Breast epithelium (tissue), 3 donors: Measurements from ENCODE around the gene MCRIP2.

Experiments used
- POLR2AphosphoS5 ChIP-seq, 3 donors: sonication (generic); formaldehyde crosslinking; IDR thresholded peaks; one replicate each; pipeline ENCODE4 v1.6.1; 2017; ENCODE audit warnings: antibody characterized with exemption in 3 of 3
- TF ChIP-seq, protein P1 (sequence below), 3 donors: fragments of 450-650 bp; IDR thresholded peaks; one replicate each; pipeline ENCODE4 v1.5.1; 2016 to 2017; ENCODE audit warnings: antibody characterized with exemption in 3 of 3, mild to moderate bottlenecking in 3 of 3, moderate library complexity in 3 of 3

- TF ChIP-seq, protein P1, sequence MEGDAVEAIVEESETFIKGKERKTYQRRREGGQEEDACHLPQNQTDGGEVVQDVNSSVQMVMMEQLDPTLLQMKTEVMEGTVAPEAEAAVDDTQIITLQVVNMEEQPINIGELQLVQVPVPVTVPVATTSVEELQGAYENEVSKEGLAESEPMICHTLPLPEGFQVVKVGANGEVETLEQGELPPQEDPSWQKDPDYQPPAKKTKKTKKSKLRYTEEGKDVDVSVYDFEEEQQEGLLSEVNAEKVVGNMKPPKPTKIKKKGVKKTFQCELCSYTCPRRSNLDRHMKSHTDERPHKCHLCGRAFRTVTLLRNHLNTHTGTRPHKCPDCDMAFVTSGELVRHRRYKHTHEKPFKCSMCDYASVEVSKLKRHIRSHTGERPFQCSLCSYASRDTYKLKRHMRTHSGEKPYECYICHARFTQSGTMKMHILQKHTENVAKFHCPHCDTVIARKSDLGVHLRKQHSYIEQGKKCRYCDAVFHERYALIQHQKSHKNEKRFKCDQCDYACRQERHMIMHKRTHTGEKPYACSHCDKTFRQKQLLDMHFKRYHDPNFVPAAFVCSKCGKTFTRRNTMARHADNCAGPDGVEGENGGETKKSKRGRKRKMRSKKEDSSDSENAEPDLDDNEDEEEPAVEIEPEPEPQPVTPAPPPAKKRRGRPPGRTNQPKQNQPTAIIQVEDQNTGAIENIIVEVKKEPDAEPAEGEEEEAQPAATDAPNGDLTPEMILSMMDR (IDR thresholded peaks at IDR 0.05): no peak
- no peak for TF ChIP-seq POLR2AphosphoS5 (IDR thresholded peaks at IDR 0.05)
Observed at GRCh38 chr16:638034-638543, 3.5 kb upstream of the MCRIP2 start.
